Neural progenitor cell (in vitro differentiated cells): ENCODE data around the gene ZMYM1. TPM values are rescaled to one million over a fixed set of nuclear protein-coding genes. Genes with fewer than 3 reads are reported as not detected.
A peak's percentile ranks its signal among the peaks of the same experiment; 100 is the strongest.
"Not testable (repeated sequence)": the region's sequence is repeated elsewhere in the genome, so short reads cannot be mapped to it uniquely, and the experiment has no call there.

ENCODE experiments used
- DNase-seq: peaks from one replicate; pipeline ENCODE4 v3.0.0-alpha.2; 2016; ENCODE audit warnings: low spot score
- H2AFZ ChIP-seq: fragments of 200-600 bp; sonication (generic); replicated peaks from 2 replicates; pipeline ENCODE4 v1.6.1; 2016; ENCODE audit warnings: antibody characterized with exemption
- H3F3A ChIP-seq: fragments of 200-600 bp; sonication (generic); 2 replicates; pipeline ENCODE4 v1.6.1; 2016; ENCODE audit warnings: antibody characterized with exemption, low read depth
- H3K27ac ChIP-seq: fragments of 200-600 bp; sonication (generic); 2 replicates; pipeline ENCODE4 v1.5.1; 2016; ENCODE audit warnings: mild to moderate bottlenecking
- H3K27me3 ChIP-seq: fragments of 200-600 bp; sonication (generic); 2 replicates; pipeline ENCODE4 v1.6.1; 2016; ENCODE audit warnings: mild to moderate bottlenecking, moderate library complexity
- H3K36me3 ChIP-seq: fragments of 200-600 bp; sonication (generic); 2 replicates; pipeline ENCODE4 v1.5.1; 2016
- H3K4me1 ChIP-seq: fragments of 200-600 bp; sonication (generic); 2 replicates; pipeline ENCODE4 v1.6.1; 2016; ENCODE audit warnings: mixed run types
- H3K4me2 ChIP-seq: fragments of 200-600 bp; sonication (generic); 2 replicates; pipeline ENCODE4 v1.6.1; 2016
- H3K4me3 ChIP-seq: fragments of 200-600 bp; sonication (generic); 2 replicates; pipeline ENCODE4 v1.5.1; 2016
- H3K79me2 ChIP-seq: fragments of 200-600 bp; sonication (generic); 2 replicates; pipeline ENCODE4 v1.6.1; 2016; ENCODE audit warnings: low read depth
- H3K9ac ChIP-seq: fragments of 200-600 bp; sonication (generic); 2 replicates; pipeline ENCODE4 v1.6.1; 2016
- H3K9me3 ChIP-seq: fragments of 200-600 bp; sonication (generic); 2 replicates; pipeline ENCODE4 v1.5.1; 2016; ENCODE audit warnings: low read depth
- H4K20me1 ChIP-seq: fragments of 200-600 bp; sonication (generic); 2 replicates; pipeline ENCODE4 v1.6.1; 2016; ENCODE audit warnings: low read depth
- H3K27ac Mint-ChIP-seq: 3 replicates; pipeline ENCODE4 v1.8.0; 2021; ENCODE audit warnings: mixed read lengths
- H3K27me3 Mint-ChIP-seq: 2 replicates; pipeline ENCODE4 v1.8.0; 2022; ENCODE audit warnings: low read depth, mild to moderate bottlenecking, inconsistent platforms, moderate library complexity, mixed read lengths; ENCODE audit not compliant: insufficient read depth
- H3K36me3 Mint-ChIP-seq: 3 replicates; pipeline ENCODE4 v1.8.0; 2021; ENCODE audit warnings: mixed read lengths
- H3K4me1 Mint-ChIP-seq: 3 replicates; pipeline ENCODE4 v1.8.0; 2021; ENCODE audit warnings: mixed read lengths
- H3K4me3 Mint-ChIP-seq: 3 replicates; pipeline ENCODE4 v1.8.0; 2021; ENCODE audit warnings: mild to moderate bottlenecking, moderate library complexity, mixed read lengths
- H3K9me3 Mint-ChIP-seq: 3 replicates; pipeline ENCODE4 v1.8.0; 2020; ENCODE audit warnings: mixed read lengths
- EZH2 ChIP-seq: fragments of 200-600 bp; sonication (generic); IDR thresholded peaks from 2 replicates; pipeline ENCODE4 v1.6.1; 2017; ENCODE audit warnings: antibody characterized with exemption, mild to moderate bottlenecking, moderate library complexity
- EZH2phosphoT487 ChIP-seq: fragments of 200-600 bp; sonication (generic); IDR thresholded peaks from 2 replicates; pipeline ENCODE4 v1.6.1; 2017; ENCODE audit warnings: antibody characterized with exemption
- total RNA-seq: library from RNA; depleted of rRNA; stranded (reverse); fragments of >200 nt; gene quantifications from 2 replicates; pipeline ENCODE4 v1.2.3, GENCODE V29; 2015; ENCODE audit warnings: low replicate concordance
- TF ChIP-seq, protein P1 (sequence below): fragments of 200-600 bp; sonication (generic); IDR thresholded peaks from 2 replicates; pipeline ENCODE4 v1.5.1; 2017; ENCODE audit warnings: antibody characterized with exemption, mild to moderate bottlenecking

The ZMYM1 gene
- total RNA-seq, 1 donor from 2014 or later = 75.8 TPM

DNA sequence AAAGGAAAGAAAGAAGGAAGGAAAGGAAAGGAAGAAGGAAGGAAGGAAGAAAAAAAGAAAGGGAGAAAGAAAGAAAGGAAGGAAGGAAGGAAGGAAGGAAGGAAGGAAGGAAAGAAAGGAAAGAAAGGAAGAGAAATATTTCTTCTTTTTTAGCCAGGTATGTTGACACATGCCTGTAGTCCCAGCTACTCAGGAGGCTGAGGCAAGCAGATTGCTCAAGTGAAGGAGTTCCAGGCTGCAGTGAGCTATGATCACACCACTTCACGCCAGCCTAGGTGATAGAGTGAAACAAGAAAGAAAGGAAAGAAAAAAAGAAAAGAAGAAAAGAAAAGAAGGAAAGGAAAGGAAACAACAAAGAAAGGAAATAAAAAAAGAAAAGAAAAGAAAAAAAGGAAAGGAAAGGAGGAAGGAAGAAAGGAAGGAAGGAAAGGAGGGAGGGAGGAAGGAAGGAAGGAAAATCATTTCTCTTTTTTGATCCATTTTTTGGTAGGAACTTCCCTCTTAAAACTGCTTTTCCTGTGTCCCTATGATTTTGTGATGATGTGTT is 5.8 kb upstream of the ZMYM1 start:
- H3K27me3 Mint-ChIP-seq = peaks cover 3% of the 10 kb centered on the region

DNA sequence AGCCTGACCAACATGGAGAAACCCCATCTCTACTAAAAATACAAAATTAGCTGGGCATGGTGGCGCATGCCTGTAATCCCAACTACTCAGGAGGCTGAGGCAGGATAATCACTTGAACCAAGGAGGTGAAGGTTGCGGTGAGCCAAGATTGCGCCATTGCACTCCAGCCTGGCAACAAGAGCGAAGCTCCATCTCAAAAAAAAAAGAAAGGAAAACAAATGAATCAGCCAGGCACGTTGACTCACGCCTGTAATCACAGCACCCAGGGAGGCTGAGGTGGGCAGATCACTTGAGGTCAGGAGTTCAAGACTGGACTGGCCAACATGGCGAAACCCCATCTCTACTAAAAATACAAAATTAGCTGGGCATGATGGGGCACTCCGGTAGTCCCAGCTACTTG is 2.8 kb upstream of the ZMYM1 start:
- peaks cover 16% of the 10 kb centered on the region for H3K4me1 ChIP-seq
- peaks cover 22% of the 10 kb centered on the region for H3K4me1 Mint-ChIP-seq
- H3K9ac ChIP-seq, H3K4me2 ChIP-seq, H3K9me3 ChIP-seq, DNase-seq, H3K27ac Mint-ChIP-seq, H3K36me3 Mint-ChIP-seq, H3K27me3 ChIP-seq, H3K27me3 Mint-ChIP-seq, H4K20me1 ChIP-seq, H3K36me3 ChIP-seq, H3K4me3 Mint-ChIP-seq, H2AFZ ChIP-seq, H3K4me3 ChIP-seq, H3K27ac ChIP-seq, H3K9me3 Mint-ChIP-seq: not testable (repeated sequence)
- peaks cover 15% of the 10 kb centered on the region for H3F3A ChIP-seq
- H3K79me2 ChIP-seq = peaks cover 20% of the 10 kb centered on the region

More for the DNA sequence above, 5.8 kb upstream of the ZMYM1 start:
- no peaks in the 10 kb centered on the region for H3F3A ChIP-seq
- H2AFZ ChIP-seq = no peak overlapping the region
- no peaks in the 10 kb centered on the region for H3K4me1 Mint-ChIP-seq
- no peak for DNase-seq
- peaks cover 6% of the 10 kb centered on the region for H3K9me3 Mint-ChIP-seq
- TF ChIP-seq EZH2phosphoT487 (no peak), EZH2 (no peak)
- TF ChIP-seq, protein P1, sequence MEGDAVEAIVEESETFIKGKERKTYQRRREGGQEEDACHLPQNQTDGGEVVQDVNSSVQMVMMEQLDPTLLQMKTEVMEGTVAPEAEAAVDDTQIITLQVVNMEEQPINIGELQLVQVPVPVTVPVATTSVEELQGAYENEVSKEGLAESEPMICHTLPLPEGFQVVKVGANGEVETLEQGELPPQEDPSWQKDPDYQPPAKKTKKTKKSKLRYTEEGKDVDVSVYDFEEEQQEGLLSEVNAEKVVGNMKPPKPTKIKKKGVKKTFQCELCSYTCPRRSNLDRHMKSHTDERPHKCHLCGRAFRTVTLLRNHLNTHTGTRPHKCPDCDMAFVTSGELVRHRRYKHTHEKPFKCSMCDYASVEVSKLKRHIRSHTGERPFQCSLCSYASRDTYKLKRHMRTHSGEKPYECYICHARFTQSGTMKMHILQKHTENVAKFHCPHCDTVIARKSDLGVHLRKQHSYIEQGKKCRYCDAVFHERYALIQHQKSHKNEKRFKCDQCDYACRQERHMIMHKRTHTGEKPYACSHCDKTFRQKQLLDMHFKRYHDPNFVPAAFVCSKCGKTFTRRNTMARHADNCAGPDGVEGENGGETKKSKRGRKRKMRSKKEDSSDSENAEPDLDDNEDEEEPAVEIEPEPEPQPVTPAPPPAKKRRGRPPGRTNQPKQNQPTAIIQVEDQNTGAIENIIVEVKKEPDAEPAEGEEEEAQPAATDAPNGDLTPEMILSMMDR = no peak
- H3K79me2 ChIP-seq = no peaks in the 10 kb centered on the region
- no peaks in the 10 kb centered on the region for H3K36me3 Mint-ChIP-seq
- no peak overlapping the region for H3K4me3 ChIP-seq
- no peak overlapping the region for H3K4me3 Mint-ChIP-seq
- H3K27me3 ChIP-seq = no peaks in the 10 kb centered on the region
- H3K27ac ChIP-seq = no peak overlapping the region
- H4K20me1 ChIP-seq = no peaks in the 10 kb centered on the region
- no peak overlapping the region for H3K4me2 ChIP-seq
- H3K9me3 ChIP-seq = peaks cover 7% of the 10 kb centered on the region
- no peaks in the 10 kb centered on the region for H3K36me3 ChIP-seq
- no peak overlapping the region for H3K27ac Mint-ChIP-seq
- H3K9ac ChIP-seq = no peak overlapping the region
- H3K4me1 ChIP-seq = no peaks in the 10 kb centered on the region

DNA sequence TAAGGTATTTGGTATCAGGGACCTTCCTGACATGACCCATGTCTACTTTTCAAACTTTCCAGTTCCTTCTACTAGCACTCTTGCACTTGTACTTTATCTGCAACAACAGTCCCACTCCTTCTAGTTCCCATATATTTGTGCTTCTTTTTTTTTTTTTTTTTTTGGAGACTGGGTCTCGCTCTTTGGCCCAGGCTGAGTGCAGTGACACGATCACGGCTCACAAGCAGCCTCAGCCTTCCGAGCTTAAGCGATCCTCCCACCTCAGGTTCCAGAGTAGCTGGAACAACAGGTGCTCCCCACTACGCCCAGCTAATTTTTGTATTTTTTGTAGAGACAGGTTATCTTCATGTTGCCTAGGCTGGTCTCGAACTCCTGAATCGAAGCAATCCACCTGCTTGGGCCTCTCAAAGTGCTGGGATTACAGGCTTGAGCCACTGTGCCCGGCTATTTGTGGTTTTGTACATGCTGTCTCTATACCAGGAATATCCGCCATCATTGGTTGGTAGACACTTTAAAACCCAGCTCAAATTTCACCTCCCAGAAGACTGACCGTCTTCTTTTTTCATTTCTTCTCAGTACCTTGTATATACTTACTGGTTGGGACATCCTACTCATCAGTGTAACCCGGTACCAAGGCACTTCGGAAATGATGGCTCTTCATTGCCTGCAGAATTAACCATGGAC is 1.1 kb downstream of the ZMYM1 start:
- no peaks in the 10 kb centered on the region for H3K27me3 Mint-ChIP-seq
- H3K4me3 Mint-ChIP-seq = peak overlapping the region; percentile 99
- Histone ChIP-seq H4K20me1 (peaks cover 30% of the 10 kb centered on the region), H3F3A (peaks cover 15% of the 10 kb centered on the region), H2AFZ (no peak overlapping the region), H3K36me3 (no peaks in the 10 kb centered on the region), H3K79me2 (peaks cover 59% of the 10 kb centered on the region), H3K27me3 (no peaks in the 10 kb centered on the region), H3K9me3 (no peaks in the 10 kb centered on the region), H3K4me2 (peak overlapping the region; percentile 93), H3K4me1 (peaks cover 16% of the 10 kb centered on the region), H3K4me3 (peak overlapping the region; percentile 88), H3K27ac (peak overlapping the region; percentile 60), H3K9ac (peak overlapping the region; percentile 82)
- peaks cover 24% of the 10 kb centered on the region for H3K4me1 Mint-ChIP-seq
- H3K27ac Mint-ChIP-seq = peak overlapping the region; percentile 98
- H3K36me3 Mint-ChIP-seq = peaks cover 16% of the 10 kb centered on the region
- peaks cover 3% of the 10 kb centered on the region for H3K9me3 Mint-ChIP-seq
- TF ChIP-seq, protein P1 = no peak
- TF ChIP-seq EZH2 = no peak
- TF ChIP-seq EZH2phosphoT487 = no peak
- no peak for DNase-seq

DNA sequence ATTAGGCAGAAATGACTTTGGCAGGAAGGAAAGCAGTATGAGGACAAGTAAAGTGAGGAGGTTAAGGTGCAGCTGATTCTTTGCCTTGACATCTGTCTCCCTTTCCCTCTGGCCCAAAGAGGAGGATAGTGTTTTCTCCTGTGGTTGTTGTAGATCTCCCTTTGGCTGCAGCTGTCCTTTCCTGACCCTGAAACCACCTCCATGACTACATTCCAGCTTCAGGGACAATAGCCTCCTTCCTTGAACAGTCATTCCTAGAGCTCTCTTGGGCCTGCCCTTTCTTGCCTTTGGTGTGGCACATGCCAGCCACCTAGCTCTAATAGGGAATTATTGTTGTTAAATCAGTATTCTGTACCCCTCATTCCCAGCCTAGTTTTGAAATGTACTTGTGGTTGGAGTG is 6.2 kb downstream of the ZMYM1 start:
- H3K4me1 ChIP-seq = peaks cover 9% of the 10 kb centered on the region
- no peak overlapping the region for H2AFZ ChIP-seq
- TF ChIP-seq EZH2phosphoT487 (no peak), EZH2 (no peak)
- TF ChIP-seq, protein P1 = no peak
- peaks cover 3% of the 10 kb centered on the region for H3K9me3 Mint-ChIP-seq
- no peaks in the 10 kb centered on the region for H3K27me3 ChIP-seq
- H3K9ac ChIP-seq = no peak overlapping the region
- H3K9me3 ChIP-seq = no peaks in the 10 kb centered on the region
- peaks cover 13% of the 10 kb centered on the region for H3K4me1 Mint-ChIP-seq
- H3K36me3 Mint-ChIP-seq = peaks cover 19% of the 10 kb centered on the region
- no peaks in the 10 kb centered on the region for H3F3A ChIP-seq
- H3K79me2 ChIP-seq = peaks cover 99% of the 10 kb centered on the region
- H3K4me3 ChIP-seq = no peak overlapping the region
- no peak for DNase-seq
- H3K27ac Mint-ChIP-seq = no peak overlapping the region
- H3K4me3 Mint-ChIP-seq = no peak overlapping the region
- no peak overlapping the region for H3K27ac ChIP-seq
- no peak overlapping the region for H3K4me2 ChIP-seq
- H4K20me1 ChIP-seq = peaks cover 64% of the 10 kb centered on the region
- H3K36me3 ChIP-seq = no peaks in the 10 kb centered on the region
- no peaks in the 10 kb centered on the region for H3K27me3 Mint-ChIP-seq
